Measurements from ENCODE around the gene FUT7. TPM values are rescaled to one million over a fixed set of nuclear protein-coding genes. Genes with fewer than 3 reads are reported as not detected.
A peak's percentile ranks its signal among the peaks of the same experiment; 100 is the strongest.

FUT7 gene
- total and polyA plus RNA-seq, 2 of the 13 experiments (the other 11 are each of a cell fraction or from before 2014, with no cell fraction given) = 0.05 TPM; not detected in 1

GRCh38 chr9:137070906-137071275 lies 39.0 kb upstream of the FUT7 start (continued):
- TF ChIP-seq ZNF687 (CRISPR knock-in tag; IDR thresholded peaks at IDR 0.05) (peak; percentile 73), ZBTB38 (CRISPR knock-in tag; IDR thresholded peaks at IDR 0.05) (no peak), RAD21 (CRISPR knock-in tag; IDR thresholded peaks at IDR 0.05) (peak; percentile 11; the same call in 1 of the 2 replicates), GFI1 (CRISPR knock-in tag; IDR thresholded peaks at IDR 0.05; ENCODE audit: borderline replicate concordance) (no peak), CENPBD1 (CRISPR knock-in tag; IDR thresholded peaks at IDR 0.05; ENCODE audit: borderline replicate concordance, low read depth) (no peak), KDM2A (CRISPR knock-in tag; IDR thresholded peaks at IDR 0.05; ENCODE audit: borderline replicate concordance, low read depth) (0 out of 2 replicates have a peak, but pooled peaks have one; percentile 5), ZNF614 (CRISPR knock-in tag; IDR thresholded peaks at IDR 0.05; ENCODE audit: borderline replicate concordance) (peak; percentile 32; the same call in 1 of the 2 replicates), GLI4 (CRISPR knock-in tag; IDR thresholded peaks at IDR 0.05; ENCODE audit: borderline replicate concordance) (peak; percentile 80; the same call in 1 of the 2 replicates), ZBTB34 (CRISPR knock-in tag; IDR thresholded peaks at IDR 0.05) (0 out of 2 replicates have a peak, but pooled peaks have one; percentile 50), RBAK (CRISPR knock-in tag; IDR thresholded peaks at IDR 0.05) (0 out of 2 replicates have a peak, but pooled peaks have one; percentile 19), MYPOP (CRISPR knock-in tag; IDR thresholded peaks at IDR 0.05) (peak; percentile 61; the same call in 1 of the 2 replicates), ZNF337 (CRISPR knock-in tag; IDR thresholded peaks at IDR 0.05; ENCODE audit: borderline replicate concordance, low read depth) (0 out of 2 replicates have a peak, but pooled peaks have one; percentile 55), TEAD3 (CRISPR knock-in tag; optimal IDR thresholded peaks at IDR 0.05; ENCODE audit: borderline replicate concordance) (peak; percentile 10), IKZF4 (CRISPR knock-in tag; IDR thresholded peaks at IDR 0.05; ENCODE audit: borderline replicate concordance, low read depth, not compliant biosample characterization) (peak; percentile 25), ETS1 (CRISPR knock-in tag; IDR thresholded peaks at IDR 0.05) (no peak), ZNF740 (CRISPR knock-in tag; IDR thresholded peaks at IDR 0.05) (0 out of 2 replicates have a peak, but pooled peaks have one; percentile 37), POLR2G (IDR thresholded peaks at IDR 0.05; ENCODE audit: low read depth, low read length) (peak; percentile 2; the same call in 1 of the 2 replicates), MIER3 (CRISPR knock-in tag; IDR thresholded peaks at IDR 0.05; ENCODE audit: borderline replicate concordance) (no peak), ZNF891 (CRISPR knock-in tag; IDR thresholded peaks at IDR 0.05) (0 out of 2 replicates have a peak, but pooled peaks have one; percentile 41), HDAC2 (CRISPR knock-in tag; IDR thresholded peaks at IDR 0.05) (0 out of 2 replicates have a peak, but pooled peaks have one; percentile 4), ZFP41 (CRISPR knock-in tag; IDR thresholded peaks at IDR 0.05; ENCODE audit: borderline replicate concordance) (0 out of 2 replicates have a peak, but pooled peaks have one; percentile 64)
